Panc1 (cell line): ENCODE results near the gene EDDM13. TPM values are rescaled to one million over a fixed set of nuclear protein-coding genes. Genes with fewer than 3 reads are reported as not detected.
"Not testable (repeated sequence)": the region's sequence is repeated elsewhere in the genome, so short reads cannot be mapped to it uniquely, and the experiment has no call there.

ENCODE experiments used
- ATAC-seq: fragments of 200-7000 bp; cut with Tn5 transposase; 2 replicates; pipeline ENCODE4 v1.9.1; 2020; ENCODE audit warnings: mild to moderate bottlenecking, moderate library complexity
- BruUV-seq: library from RNA; stranded (reverse); fragments of 400-500 nt; replicated peaks from 2 replicates; lab custom pipeline; 2021; lab: Mats Ljungman, UMichigan
- CTCF ChIA-PET: fragments of 300-600 bp; sonication (Branson Sonifier 250); formaldehyde crosslinking; loops from one replicate; lab custom pipeline; 2022; ENCODE audit warnings: antibody characterized with exemption; lab: Charles Lee
- POLR2A ChIA-PET: fragments of 300-600 bp; sonication (Branson Sonifier 250); formaldehyde crosslinking; loops from one replicate; lab custom pipeline; 2022; ENCODE audit warnings: antibody characterized with exemption; lab: Charles Lee
- DNase-seq: peaks from one replicate; pipeline ENCODE4 v3.0.0-alpha.2; 2010; ENCODE audit warnings: low read depth, low spot score
- H3K27ac ChIP-seq: 2 replicates; pipeline ENCODE4 v1.5.1; 2011; ENCODE audit warnings: mild to moderate bottlenecking, low read length, inconsistent platforms
- H3K27me3 ChIP-seq: fragments of 200-500 bp; sonication (Bioruptor generic); 2 replicates; pipeline ENCODE4 v1.6.0; 2014; ENCODE audit warnings: low read length, inconsistent platforms; ENCODE audit not compliant: control insufficient read depth, insufficient read depth
- H3K36me3 ChIP-seq: fragments of 200-500 bp; sonication (Bioruptor generic); 2 replicates; pipeline ENCODE4 v1.5.1; 2014; ENCODE audit warnings: inconsistent platforms, mild to moderate bottlenecking, low read length, moderate library complexity; ENCODE audit not compliant: control insufficient read depth, insufficient read depth
- H3K4me1 ChIP-seq: 2 replicates; pipeline ENCODE4 v1.5.1; 2011; ENCODE audit warnings: inconsistent platforms, mild to moderate bottlenecking, low read length, moderate library complexity; ENCODE audit not compliant: control insufficient read depth, insufficient read depth
- H3K4me3 ChIP-seq, 2 experiments: 2 replicates each; pipeline ENCODE4 v1.5.1; 2011 to 2012; ENCODE audit warnings: low read depth in 2 of 2, low read length in 2 of 2, mild to moderate bottlenecking in 2 of 2, inconsistent platforms in 1 of 2, moderate library complexity in 1 of 2
- H3K9me3 ChIP-seq: fragments of 200-500 bp; sonication (Bioruptor generic); 2 replicates; pipeline ENCODE4 v1.5.1; 2014; ENCODE audit warnings: low read depth, mild to moderate bottlenecking, inconsistent platforms, low read length, moderate library complexity; ENCODE audit not compliant: control insufficient read depth, insufficient read depth
- CTCF ChIP-seq: fragments of 450-650 bp; IDR thresholded peaks from 2 replicates; pipeline ENCODE4 v1.5.1; 2017; ENCODE audit warnings: mild to moderate bottlenecking
- SIN3A ChIP-seq: IDR thresholded peaks from 2 replicates; pipeline ENCODE4 v1.6.1; 2012; ENCODE audit warnings: low read depth, mild to moderate bottlenecking, low read length, moderate library complexity, borderline replicate concordance; ENCODE audit not compliant: insufficient read depth
- in situ Hi-C: cut with HindIII; loops from 2 replicates; pipeline ENCODE4 v1.10.0; 2016; ENCODE audit warnings: low sequenced_read_pairs, low pct_unique_long_range_greater_than_20kb
- intact Hi-C: fragments of 100-400 bp; cut with micrococcal nuclease; formaldehyde crosslinking; loops from one replicate; pipeline ENCODE4 v1.10.0; 2022; ENCODE audit not compliant: unreplicated experiment
- total RNA-seq: library from RNA; stranded (reverse); gene quantifications from one replicate; pipeline ENCODE4 v1.2.1, GENCODE V29; 2021; ENCODE audit not compliant: unreplicated experiment

EDDM13 gene
- total RNA-seq, 1 experiment from 2014 or later = not detected

DNA sequence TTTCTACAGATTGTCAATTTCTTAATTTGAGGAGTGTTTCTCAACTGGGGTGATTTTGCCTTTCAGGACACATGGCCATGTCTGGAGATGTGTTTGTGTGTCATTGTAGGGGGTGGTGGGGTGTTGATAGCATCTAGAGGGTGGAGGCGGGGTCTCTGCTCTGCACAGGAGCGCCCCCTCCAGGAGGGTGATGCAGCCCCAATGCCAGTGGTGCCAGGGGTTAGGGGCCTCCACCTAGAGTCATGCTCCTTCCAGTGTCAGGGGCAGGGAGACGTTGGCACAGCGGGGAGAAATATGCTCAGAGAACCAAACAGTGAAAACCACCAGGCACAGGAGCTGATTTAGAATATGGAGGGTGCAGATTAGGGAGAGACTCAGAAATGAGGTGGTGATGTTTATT lies 26.8 kb upstream of the EDDM13 start:
- H3K27ac ChIP-seq, POLR2A ChIA-PET, BruUV-seq: not testable (repeated sequence)

GRCh38 chr19:56248736-56249338 lies 23.7 kb upstream of the EDDM13 start:
- POLR2A ChIA-PET, H3K27me3 ChIP-seq, H3K4me1 ChIP-seq, intact Hi-C loops, H3K4me3 ChIP-seq, H3K27ac ChIP-seq, DNase-seq, H3K36me3 ChIP-seq, H3K9me3 ChIP-seq, ATAC-seq, BruUV-seq: not testable (repeated sequence)
- CTCF ChIA-PET = interaction anchor here (0.6 to 0.7 kb wide), 2 partner anchors 180 to 852 kb away, joined by 3 read pairs; no protein-coding TSS in a partner anchor
- in situ Hi-C loops = loop anchor here (5.0 kb wide), 1 partner anchor 42 kb away; no protein-coding TSS in a partner anchor

More for the DNA sequence above, 26.8 kb upstream of the EDDM13 start:
- H3K9me3 ChIP-seq, intact Hi-C loops, H3K36me3 ChIP-seq, DNase-seq, H3K4me3 ChIP-seq, H3K27me3 ChIP-seq, H3K4me1 ChIP-seq, ATAC-seq, CTCF ChIA-PET: not testable (repeated sequence)
- in situ Hi-C loops = loop anchor here (5.0 kb wide), 1 partner anchor 38 kb away; no protein-coding TSS in a partner anchor
- TF ChIP-seq CTCF = peak; percentile 44; the same call in 1 of the 2 replicates

DNA sequence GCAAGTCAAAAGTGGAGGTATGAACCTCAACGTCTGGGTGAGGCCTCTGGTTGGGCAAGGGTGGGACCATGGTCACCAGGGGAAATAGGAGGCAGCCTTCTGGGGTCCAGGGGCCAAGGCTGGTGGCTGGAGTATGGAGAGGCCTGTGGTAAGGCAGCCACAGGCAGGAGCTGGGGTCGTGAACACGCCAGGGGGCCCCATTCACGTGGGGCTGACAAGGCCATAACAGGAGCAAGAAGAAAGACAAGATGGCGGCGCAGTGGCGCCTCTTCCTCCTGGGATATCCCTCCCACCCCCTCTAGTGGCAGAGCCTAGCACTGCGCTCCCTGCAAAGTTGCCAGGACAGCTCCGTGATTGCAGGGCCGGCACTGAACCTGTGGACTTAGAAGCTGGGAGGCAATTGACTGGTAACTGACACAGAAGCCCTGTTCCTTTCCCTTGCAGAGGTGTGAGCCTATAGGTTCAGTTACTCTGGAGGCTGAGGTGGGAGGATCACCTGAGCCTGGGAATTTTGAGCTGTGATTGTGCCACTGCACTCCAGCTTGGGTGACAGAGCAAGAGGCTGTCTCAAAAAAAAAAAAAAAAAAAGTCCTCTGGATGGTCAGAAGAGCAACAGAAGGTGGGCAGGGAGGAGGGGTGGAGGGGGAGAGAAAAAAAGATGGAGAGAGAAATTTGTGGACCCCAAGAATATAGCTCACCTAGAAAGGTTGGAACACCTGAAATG lies 19.7 kb upstream of the EDDM13 start:
- BruUV-seq = no TSS peak
- DNase-seq = peak; percentile 58
- H3K27me3 ChIP-seq = no peaks in the 10 kb centered on the region
- H3K4me3 ChIP-seq = no peak overlapping the region
- H3K36me3 ChIP-seq = no peaks in the 10 kb centered on the region
- ChIA-PET CTCF (interaction anchor here (0.6 to 2.5 kb wide), 20 partner anchors 12 to 186 kb away, joined by 3 to 128 read pairs (median 5); partner anchors contain the start of genes ZNF787 and ZSCAN5A), POLR2A (interaction anchor here (0.6 to 0.9 kb wide), 6 partner anchors 42 to 192 kb away, joined by 3 to 10 read pairs (median 5); partner anchors contain the start of gene ZSCAN5A)
- no peaks in the 10 kb centered on the region for H3K4me1 ChIP-seq
- in situ Hi-C loops = no loop called here
- intact Hi-C loops = loop anchor here (1.0 to 10.0 kb wide), 2 partner anchors 80 to 178 kb away; no protein-coding TSS in a partner anchor
- no peaks in the 10 kb centered on the region; the same call in 1 of the 2 replicates for H3K9me3 ChIP-seq
- ATAC-seq = peak; percentile 94
- peak overlapping the region; percentile 66 for H3K27ac ChIP-seq
- TF ChIP-seq CTCF (peak; percentile 98), SIN3A (no peak)
